Activated CD4-positive, alpha-beta T cell treated with anti-CD3 and anti-CD28 coated beads, Interleukin-2, amount 10 ng/mL, durations not matched to agents 24 days and 14 days (primary cell): ENCODE data around the gene FETUB. TPM values are rescaled to one million over a fixed set of nuclear protein-coding genes. Genes with fewer than 3 reads are reported as not detected.

Source experiments
- DNase-seq: peaks from one replicate; pipeline ENCODE4 v3.0.0; 2022
- H3K27ac Mint-ChIP-seq: one replicate; pipeline ENCODE4 v1.8.0; 2022; ENCODE audit warnings: mild to moderate bottlenecking, mixed read lengths
- H3K27me3 Mint-ChIP-seq: one replicate; pipeline ENCODE4 v1.8.0; 2022; ENCODE audit warnings: mixed read lengths
- H3K36me3 Mint-ChIP-seq: one replicate; pipeline ENCODE4 v1.8.0; 2022; ENCODE audit warnings: low read depth, mild to moderate bottlenecking, mixed read lengths
- H3K4me1 Mint-ChIP-seq: one replicate; pipeline ENCODE4 v1.8.0; 2021; ENCODE audit warnings: mixed read lengths
- H3K4me3 Mint-ChIP-seq: one replicate; pipeline ENCODE4 v1.8.0; 2022; ENCODE audit warnings: mild to moderate bottlenecking, moderate library complexity, mixed read lengths
- H3K9me3 Mint-ChIP-seq: one replicate; pipeline ENCODE4 v1.8.0; 2021; ENCODE audit warnings: mixed read lengths
- intact Hi-C: fragments of 100-400 bp; cut with micrococcal nuclease; formaldehyde crosslinking; loops from one replicate; pipeline ENCODE4 v1.15.1; 2023
- total RNA-seq: library from RNA; stranded (reverse); gene quantifications from 2 replicates; pipeline ENCODE4 v1.2.3, GENCODE V29; 2022

FETUB gene
- total RNA-seq, 1 donor from 2014 or later: not detected

DNA sequence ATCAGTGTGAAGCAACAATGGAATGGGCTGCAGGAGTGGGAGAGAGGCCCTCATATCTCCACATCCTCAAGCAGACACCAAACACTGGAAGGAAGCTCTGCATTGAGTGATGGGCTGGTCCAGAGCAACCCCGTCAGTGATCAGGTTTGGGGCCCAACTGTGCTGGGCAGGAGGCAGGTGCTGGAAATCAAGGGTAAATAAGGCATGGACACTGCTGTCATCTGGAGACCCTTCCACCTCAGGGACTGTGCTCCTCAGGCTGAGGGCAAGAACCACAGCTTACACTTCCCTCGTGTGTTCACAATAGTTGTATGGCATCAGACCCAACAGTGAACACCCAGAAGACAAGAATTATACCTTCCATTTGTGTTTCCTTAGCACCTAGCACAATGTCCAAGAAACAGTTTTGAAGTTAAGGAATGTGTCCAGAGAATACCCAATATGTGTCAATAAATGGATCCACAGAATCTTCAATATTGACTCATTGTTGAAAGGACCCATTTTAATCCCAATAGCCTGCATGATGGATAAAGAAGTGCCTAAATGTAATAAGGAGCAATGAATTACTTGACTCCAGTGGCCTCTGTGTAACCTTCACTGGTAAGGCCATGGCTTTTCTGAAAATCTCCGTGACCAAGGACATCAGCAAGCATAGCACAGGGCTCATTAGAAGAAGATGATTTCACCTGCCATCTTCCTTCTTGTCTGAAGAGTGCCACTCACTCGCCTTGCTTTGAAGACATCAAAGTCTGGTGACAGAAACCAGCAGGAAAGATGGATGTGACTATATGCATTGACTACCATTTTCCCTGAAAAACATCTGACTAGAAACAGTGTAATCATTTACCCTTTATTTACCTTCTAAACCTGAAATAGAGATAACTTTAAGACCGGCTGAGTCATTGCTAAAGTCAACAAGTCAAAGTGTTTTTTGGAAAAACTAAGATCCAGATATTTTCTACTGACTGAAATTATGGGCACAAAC lies 34.3 kb upstream of the FETUB start:
- Mint-ChIP-seq H3K4me3 (no peak overlapping the region), H3K27ac (no peak overlapping the region), H3K9me3 (no peaks in the 10 kb centered on the region), H3K4me1 (no peaks in the 10 kb centered on the region), H3K27me3 (peaks cover 9% of the 10 kb centered on the region), H3K36me3 (no peaks in the 10 kb centered on the region)
- intact Hi-C loops: no loop called here
- DNase-seq: no peak

DNA sequence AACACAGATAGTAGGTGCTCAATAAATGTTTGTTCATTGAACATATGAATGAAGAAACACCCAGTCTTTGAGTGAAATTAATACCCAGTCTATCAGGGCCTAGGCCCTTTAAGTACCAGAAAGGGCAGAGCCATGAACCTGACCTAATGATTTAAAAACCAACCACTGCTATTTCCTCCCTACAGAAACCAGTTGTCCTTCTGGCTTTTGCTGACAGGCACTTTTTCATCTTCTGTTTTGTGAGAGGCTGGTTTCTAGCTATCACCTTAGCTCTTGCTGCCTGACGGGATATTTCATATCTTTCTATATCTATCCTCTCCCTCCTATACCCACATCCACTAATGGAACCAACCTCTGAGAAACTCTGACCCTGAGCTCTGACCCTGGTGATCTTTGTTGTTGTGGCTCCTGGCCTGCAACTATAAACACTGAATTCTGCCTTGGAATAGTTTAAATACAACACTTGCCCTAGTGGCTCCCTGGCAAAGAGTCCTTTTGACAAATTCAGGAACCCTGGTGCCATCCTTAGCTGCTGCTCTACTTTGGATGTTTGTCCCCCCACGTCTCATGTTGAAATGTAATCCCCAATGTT lies 31.5 kb upstream of the FETUB start:
- Mint-ChIP-seq H3K27me3 (peaks cover 13% of the 10 kb centered on the region), H3K9me3 (no peaks in the 10 kb centered on the region), H3K4me3 (no peak overlapping the region), H3K4me1 (no peaks in the 10 kb centered on the region), H3K36me3 (no peaks in the 10 kb centered on the region), H3K27ac (no peak overlapping the region)
- intact Hi-C loops: no loop called here
- DNase-seq: no peak

DNA sequence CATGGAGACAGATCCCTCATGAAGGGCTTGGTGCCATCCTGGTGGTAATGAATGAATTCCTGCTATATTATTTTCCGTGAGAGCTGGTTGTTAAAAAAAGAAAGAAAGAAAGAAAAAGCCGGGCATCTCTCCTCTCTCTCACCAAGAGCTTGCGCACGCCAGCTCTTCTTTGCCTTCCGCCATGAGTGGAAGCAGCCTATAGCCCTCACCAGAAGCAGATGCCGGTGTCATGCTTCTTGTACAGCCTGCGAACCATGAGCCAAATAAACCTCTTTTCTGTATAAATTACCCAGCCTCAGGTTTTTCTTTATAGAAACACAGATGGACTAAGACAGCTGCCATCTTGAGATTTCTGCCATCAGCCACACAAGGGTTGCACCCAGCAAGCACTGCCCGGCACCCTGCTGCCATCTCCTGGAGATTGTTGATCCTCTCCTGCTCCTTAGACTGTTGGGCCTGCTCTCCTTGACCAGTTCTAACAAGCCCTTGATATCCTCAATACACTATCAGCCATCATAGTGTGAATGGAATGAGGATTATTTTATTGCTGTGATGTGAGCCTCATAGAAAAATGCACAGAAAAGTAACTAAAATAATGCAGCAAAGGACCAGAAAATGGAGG lies 30.8 kb upstream of the FETUB start:
- no peak overlapping the region for H3K4me3 Mint-ChIP-seq
- DNase-seq: no peak
- no peaks in the 10 kb centered on the region for H3K36me3 Mint-ChIP-seq
- intact Hi-C loops: no loop called here
- no peak overlapping the region for H3K27ac Mint-ChIP-seq
- H3K27me3 Mint-ChIP-seq: peaks cover 12% of the 10 kb centered on the region
- H3K4me1 Mint-ChIP-seq: peaks cover 1% of the 10 kb centered on the region
- no peaks in the 10 kb centered on the region for H3K9me3 Mint-ChIP-seq

DNA sequence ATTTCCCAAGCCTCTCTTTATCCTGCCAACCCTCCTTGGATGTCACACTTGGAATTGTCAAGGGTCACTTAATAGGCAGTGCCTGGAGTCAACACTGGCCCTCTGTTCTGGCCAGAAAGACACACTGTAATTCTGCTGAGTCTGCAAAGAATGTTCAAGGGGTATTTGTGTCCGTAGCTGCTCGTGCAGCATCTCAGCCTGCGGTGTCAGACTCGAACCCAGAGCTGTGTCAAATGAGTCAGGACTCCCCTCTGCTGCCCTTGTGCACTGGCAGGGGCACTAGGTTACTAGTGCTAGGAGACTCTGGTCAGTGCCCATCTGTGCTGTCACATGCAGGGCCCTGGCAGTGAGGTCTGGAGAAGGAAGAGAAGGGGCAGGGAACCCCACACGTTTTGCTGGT lies 28.1 kb upstream of the FETUB start:
- Mint-ChIP-seq H3K9me3 (no peaks in the 10 kb centered on the region), H3K4me1 (peaks cover 14% of the 10 kb centered on the region), H3K4me3 (no peak overlapping the region), H3K27ac (no peak overlapping the region), H3K27me3 (peaks cover 14% of the 10 kb centered on the region), H3K36me3 (no peaks in the 10 kb centered on the region)
- intact Hi-C loops: loop anchor here (10.0 kb wide), 1 partner anchor 173 kb away; the partner anchor contains the start of gene EIF4A2
- DNase-seq: no peak

DNA sequence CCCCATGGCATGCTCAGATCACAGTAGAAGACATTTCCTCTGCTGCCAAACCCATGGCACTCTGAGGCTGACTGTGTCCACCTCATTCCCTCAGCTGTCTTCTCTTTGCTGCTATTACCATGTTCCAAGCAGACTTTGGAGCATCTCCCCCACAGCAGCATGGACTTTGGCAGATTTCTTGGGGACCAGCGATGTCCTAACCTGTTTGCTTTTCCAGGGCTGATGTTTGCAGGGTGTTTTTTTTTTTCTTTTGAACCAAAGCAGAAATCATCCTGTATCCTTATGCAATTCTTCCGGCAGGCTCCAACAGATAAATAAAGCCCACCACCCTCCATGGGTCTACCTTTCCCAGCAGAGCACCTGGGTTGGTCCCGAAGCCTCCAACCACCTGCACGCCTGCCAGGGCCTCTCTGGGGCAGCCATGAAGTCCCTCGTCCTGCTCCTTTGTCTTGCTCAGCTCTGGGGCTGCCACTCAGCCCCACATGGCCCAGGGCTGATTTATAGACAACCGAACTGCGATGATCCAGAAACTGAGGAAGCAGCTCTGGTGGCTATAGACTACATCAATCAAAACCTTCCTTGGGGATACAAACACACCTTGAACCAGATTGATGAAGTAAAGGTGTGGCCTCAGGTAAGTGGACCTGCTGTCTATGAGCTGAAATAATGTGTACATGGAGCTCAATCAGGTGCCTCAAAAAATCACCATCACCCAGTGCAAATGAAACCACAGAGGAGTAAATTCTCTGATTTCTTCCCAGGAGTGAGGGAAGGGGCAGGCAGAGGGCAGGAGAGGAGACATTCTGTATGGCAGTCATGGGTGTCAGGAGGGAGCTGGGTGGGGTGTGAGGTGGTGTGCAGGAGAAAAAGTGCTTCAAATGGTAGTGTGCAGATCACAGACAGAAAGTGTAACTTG lies 27.2 kb upstream of the FETUB start, which contains the start of gene AHSG:
AHSG (plus strand) TSS at position 340 of the 916 bp plus-strand sequence; CDS start at position 422, 82 bp downstream.
- H3K4me3 Mint-ChIP-seq: no peak within 1 kb of the TSS
- no peak within 1 kb of the TSS for H3K27ac Mint-ChIP-seq
- DNase-seq: no peak
- intact Hi-C loops: loop anchor here (10.0 kb wide), 1 partner anchor 172 kb away; the partner anchor contains the start of gene EIF4A2
- no peaks in the 10 kb centered on the region for H3K36me3 Mint-ChIP-seq
- peaks cover 18% of the 10 kb centered on the region for H3K27me3 Mint-ChIP-seq
- peaks cover 17% of the 10 kb centered on the region for H3K4me1 Mint-ChIP-seq
- no peaks in the 10 kb centered on the region for H3K9me3 Mint-ChIP-seq

DNA sequence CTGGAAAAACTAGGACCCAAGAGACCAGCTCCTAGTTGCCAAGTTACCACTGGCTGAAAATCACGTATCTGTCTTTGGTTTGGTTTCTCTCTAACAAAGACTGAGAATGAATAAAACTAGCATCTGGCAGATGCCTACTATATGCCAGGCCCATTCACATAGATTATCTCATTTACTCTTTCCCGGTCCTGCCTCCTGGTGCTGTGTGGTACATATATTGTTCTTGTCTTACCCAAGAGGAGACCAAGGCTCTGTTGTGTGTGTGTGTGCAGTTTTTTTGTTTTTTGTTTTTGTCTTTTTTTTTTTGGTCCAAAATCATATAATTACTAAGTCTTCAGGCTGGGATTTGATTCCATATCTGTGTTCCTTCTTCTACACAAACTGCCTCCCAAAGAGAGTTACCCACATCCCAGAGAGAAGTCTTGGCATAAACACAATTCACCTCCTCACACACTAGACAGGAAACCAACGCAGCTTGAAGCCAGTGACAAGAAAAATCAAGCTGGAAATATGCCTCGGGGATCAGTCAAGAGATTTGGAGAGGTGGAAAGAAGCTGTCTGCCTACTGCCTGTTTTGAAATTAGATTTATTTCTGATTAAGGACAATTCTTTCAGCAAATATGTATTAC lies 26.4 kb upstream of the FETUB start:
- Mint-ChIP-seq H3K4me1 (peaks cover 21% of the 10 kb centered on the region), H3K4me3 (no peak overlapping the region), H3K36me3 (no peaks in the 10 kb centered on the region)

DNA sequence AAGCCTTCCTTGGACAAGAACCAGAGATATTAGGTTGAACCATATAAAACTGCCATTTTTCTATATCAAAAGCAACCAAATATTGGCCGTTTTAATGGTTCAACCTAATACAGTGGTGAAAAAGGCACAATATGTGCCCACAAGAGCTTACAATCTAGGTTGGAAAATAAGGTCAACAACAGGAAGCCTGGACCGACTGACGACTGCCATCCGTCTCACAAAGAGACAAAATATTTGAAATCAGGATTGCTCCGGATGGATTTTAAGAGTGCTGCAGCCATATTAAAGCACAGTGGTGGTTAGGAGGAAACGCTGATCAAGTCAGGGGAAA lies 26.0 kb upstream of the FETUB start:
- peaks cover 27% of the 10 kb centered on the region for H3K27me3 Mint-ChIP-seq
- no peak overlapping the region for H3K27ac Mint-ChIP-seq
- DNase-seq: no peak
- H3K4me1 Mint-ChIP-seq: peaks cover 21% of the 10 kb centered on the region
- H3K36me3 Mint-ChIP-seq: no peaks in the 10 kb centered on the region
- intact Hi-C loops: loop anchor here (10.0 kb wide), 1 partner anchor 171 kb away; the partner anchor contains the start of gene EIF4A2
- H3K4me3 Mint-ChIP-seq: peak overlapping the region; percentile 3
- no peaks in the 10 kb centered on the region for H3K9me3 Mint-ChIP-seq

More for the DNA sequence above, 26.4 kb upstream of the FETUB start:
- H3K27ac Mint-ChIP-seq: no peak overlapping the region
- peaks cover 26% of the 10 kb centered on the region for H3K27me3 Mint-ChIP-seq
- DNase-seq: no peak
- intact Hi-C loops: loop anchor here (10.0 kb wide), 1 partner anchor 171 kb away; the partner anchor contains the start of gene EIF4A2
- no peaks in the 10 kb centered on the region for H3K9me3 Mint-ChIP-seq

DNA sequence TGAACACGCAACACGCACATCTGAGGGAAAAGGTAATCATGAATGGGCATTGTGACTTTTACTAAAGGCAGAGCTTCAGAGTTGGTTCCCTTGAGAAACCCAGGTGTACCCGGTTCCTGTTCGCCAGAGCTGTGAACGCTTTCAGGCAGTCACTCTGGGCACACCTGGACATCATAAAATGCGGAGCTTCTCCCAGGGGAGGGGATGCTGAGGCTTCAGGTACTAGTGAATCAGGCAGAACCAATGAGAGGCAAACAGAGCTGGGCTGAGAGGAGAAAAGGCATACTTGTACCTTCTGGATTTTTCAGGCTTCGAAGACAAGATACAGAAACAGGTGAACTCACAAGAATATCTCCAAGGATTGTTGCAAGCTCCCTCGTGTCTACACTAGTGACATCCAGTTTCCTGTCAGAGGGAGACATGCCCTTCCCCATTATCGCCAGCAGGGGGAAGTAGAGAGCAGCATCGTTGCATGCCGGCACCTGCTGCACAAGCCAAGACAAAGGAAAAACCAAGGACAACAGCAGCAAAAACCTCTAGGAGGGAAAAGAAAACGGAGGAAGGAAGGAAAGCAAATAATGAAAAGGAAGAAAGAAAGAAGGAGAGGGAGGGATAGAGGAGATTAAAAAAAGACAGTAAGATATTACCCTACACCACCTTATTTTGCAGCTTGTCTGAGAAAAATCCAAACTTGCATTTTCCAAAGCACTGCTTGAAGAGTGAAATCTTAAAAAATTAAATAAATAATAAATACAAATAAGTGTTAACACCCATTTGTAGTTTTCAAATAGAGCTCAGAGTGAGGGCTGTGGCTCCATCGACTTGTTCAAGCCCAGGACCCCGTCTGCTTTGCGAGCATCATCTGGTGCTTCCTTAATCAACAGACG lies 25.4 kb upstream of the FETUB start:
- no peaks in the 10 kb centered on the region for H3K36me3 Mint-ChIP-seq
- peak; percentile 93 for DNase-seq
- H3K27me3 Mint-ChIP-seq: peaks cover 27% of the 10 kb centered on the region
- H3K27ac Mint-ChIP-seq: no peak overlapping the region
- peak overlapping the region; percentile 3 for H3K4me3 Mint-ChIP-seq
- no peaks in the 10 kb centered on the region for H3K9me3 Mint-ChIP-seq
- peaks cover 21% of the 10 kb centered on the region for H3K4me1 Mint-ChIP-seq
- intact Hi-C loops: loop anchor here (5.0 to 10.0 kb wide), 3 partner anchors 78 to 673 kb away; partner anchors contain the start of gene EIF4A2

DNA sequence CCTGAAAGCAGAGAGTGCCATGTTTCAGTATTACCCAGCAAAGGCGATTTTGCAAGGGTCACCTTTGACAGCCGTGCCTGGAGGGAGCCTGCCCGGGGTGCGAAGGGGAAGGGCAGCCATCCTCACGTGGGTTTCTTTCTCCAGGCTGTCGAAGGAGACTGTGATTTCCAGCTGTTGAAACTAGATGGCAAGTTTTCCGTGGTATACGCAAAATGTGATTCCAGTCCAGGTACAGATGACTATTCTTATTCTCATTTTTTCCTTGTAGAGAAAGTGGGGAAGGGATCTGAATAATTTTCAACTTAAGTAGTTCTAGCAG lies 23.9 kb upstream of the FETUB start:
- no peak for DNase-seq
- Mint-ChIP-seq H3K4me1 (peaks cover 21% of the 10 kb centered on the region), H3K36me3 (no peaks in the 10 kb centered on the region), H3K27ac (no peak overlapping the region), H3K9me3 (no peaks in the 10 kb centered on the region), H3K27me3 (peaks cover 27% of the 10 kb centered on the region), H3K4me3 (no peak overlapping the region)
- intact Hi-C loops: loop anchor here (2.0 to 10.0 kb wide), 5 partner anchors 45 to 674 kb away; partner anchors contain the start of genes DNAJB11 and EIF4A2

DNA sequence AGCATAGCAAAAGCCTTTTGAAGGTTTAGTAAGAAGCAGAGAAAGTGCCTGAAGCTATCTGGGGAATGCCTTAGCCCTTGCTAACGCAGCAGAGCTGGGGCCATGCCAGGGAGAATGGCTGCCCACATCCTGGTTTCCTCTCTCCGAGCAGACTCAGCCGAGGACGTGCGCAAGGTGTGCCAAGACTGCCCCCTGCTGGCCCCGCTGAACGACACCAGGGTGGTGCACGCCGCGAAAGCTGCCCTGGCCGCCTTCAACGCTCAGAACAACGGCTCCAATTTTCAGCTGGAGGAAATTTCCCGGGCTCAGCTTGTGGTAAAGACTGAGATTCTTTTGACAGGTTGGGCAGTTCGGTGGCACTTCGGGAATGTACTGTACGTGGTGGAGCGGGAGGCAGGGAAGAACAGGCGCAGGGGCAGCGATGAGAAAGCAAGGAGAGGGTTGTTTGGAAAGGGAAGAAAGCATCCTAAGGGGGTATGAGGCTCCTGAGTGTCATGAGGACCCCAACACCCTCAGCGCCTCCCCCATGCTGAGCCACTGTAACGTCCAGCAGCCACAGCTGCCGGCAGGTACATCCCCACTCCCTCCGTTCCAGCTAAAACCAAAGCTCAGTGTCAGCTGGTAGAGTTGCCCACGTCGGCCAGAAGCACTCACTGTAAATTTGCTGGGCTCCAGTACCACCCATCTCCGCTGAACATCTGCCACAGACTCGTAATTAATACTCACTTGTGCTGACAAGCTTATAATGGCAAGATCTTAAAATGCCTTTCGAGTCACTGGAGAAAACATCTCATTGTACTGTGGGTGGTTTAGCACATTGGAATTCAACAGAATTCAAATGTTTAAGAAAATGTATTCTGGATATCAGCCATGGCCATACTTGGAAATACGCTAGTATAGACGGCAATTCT lies 22.9 kb upstream of the FETUB start:
- intact Hi-C loops: loop anchor here (1.0 to 10.0 kb wide), 6 partner anchors 46 to 675 kb away; partner anchors contain the start of genes DNAJB11 and EIF4A2
- Mint-ChIP-seq H3K9me3 (no peaks in the 10 kb centered on the region), H3K27ac (peak overlapping the region; percentile 68), H3K36me3 (no peaks in the 10 kb centered on the region), H3K4me3 (peak overlapping the region; percentile 74), H3K4me1 (peaks cover 21% of the 10 kb centered on the region), H3K27me3 (peaks cover 30% of the 10 kb centered on the region)
- DNase-seq: peak; percentile 94

DNA sequence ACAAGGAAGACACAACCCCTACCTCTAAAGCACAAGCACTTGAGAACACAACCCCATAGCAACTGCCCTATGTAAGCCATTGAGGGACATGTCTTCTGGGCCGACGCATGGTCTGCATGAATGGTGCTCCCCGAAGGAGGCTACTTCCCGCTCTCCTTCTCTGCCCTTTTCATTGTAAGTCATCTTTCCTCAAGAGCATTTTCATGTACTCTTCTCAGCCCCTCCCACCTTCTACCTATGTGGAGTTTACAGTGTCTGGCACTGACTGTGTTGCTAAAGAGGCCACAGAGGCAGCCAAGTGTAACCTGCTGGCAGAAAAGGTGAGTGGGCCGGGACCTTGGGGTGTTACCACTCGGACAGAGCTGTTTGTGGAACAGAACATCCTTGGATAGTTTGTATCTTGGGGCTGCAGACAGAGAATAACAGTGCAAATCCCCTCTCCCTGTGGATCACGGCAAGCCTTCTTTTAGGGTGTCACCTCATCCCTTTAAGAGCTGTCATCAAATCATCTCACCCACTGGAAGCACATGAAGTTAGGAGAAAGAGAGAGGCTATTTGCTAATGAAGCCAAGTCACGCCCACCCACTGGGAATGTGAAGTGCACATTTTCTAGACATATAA lies 21.8 kb upstream of the FETUB start:
- H3K9me3 Mint-ChIP-seq: no peaks in the 10 kb centered on the region
- no peak for DNase-seq
- peaks cover 31% of the 10 kb centered on the region for H3K27me3 Mint-ChIP-seq
- intact Hi-C loops: loop anchor here (5.0 to 10.0 kb wide), 3 partner anchors 81 to 676 kb away; partner anchors contain the start of gene EIF4A2
- peaks cover 21% of the 10 kb centered on the region for H3K4me1 Mint-ChIP-seq
- H3K27ac Mint-ChIP-seq: no peak overlapping the region
- no peak overlapping the region for H3K4me3 Mint-ChIP-seq
- no peaks in the 10 kb centered on the region for H3K36me3 Mint-ChIP-seq
